Measurements from ENCODE around the gene TSPAN10.
A peak's percentile ranks its signal among the peaks of the same experiment; 100 is the strongest.

Gene TSPAN10

DNA sequence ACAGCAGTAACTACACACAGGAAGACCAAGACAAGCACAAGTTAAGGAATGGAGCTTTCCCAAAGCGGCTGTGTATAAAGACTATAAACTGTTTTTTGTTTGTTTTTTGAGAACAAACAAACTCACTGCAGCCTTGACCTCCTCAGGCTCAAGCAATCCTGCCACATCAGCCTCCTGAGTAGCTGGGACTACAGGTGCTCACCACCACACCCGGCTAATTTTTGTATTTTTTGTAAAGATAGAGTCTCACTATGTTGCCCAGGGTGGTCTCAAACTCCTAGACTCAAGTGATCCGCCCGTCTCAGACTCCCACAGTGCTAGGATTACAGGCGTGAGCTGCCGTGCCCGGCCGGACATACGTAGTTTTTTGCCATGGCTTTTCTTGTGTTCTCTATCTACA is 23.4 kb downstream of the TSPAN10 start:
- no peak overlapping the region for H3K4me3 ChIP-seq (ENCODE audit: low read depth, low read length)
- no peak for TF ChIP-seq CTCF (IDR thresholded peaks at IDR 0.05; ENCODE audit: borderline replicate concordance, insufficient read depth, low read depth, low read length)

DNA sequence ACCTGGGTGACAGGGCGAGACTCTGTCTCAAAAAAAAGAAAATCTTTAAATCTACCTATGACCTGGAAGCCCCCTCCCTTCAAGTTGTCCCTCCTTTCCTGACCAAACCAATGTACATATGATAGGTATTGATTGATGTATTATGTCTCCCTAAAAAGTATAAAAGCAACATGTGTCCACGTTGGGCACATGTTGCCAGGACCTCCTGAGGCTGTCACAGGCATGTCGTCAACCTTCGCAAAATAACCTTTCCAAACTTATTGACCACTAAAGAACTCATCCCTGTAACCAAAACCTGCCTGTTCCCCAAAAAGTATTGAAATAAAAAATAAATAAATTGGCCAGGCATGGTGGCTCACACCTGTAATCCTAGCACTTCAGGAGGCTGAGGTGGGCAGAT is 25.0 kb downstream of the TSPAN10 start:
- no peak for TF ChIP-seq CTCF (IDR thresholded peaks at IDR 0.05; ENCODE audit: borderline replicate concordance, insufficient read depth, low read depth, low read length)
- no peak overlapping the region for H3K4me3 ChIP-seq (ENCODE audit: low read depth, low read length)

DNA sequence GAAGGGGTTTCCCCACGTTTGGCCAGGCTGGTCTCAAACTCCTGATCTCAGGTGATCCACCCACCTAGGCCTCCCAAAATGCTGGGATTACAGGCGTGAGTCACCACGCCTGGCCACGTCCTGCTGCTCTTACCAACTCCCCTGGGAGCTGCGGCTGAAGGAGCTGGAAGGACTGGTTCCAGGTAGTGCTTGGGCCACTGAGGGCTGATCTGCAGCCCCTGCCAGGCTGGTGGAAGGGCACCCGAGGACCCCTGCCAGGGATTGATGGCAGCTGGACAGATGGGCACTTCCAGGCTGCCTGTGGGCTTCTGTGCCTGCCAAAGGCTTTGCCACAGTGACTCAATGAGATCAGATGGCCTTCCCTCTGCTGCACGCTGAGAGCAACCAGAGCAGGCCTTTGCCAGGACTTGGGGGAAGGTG is 27.1 kb downstream of the TSPAN10 start:
- no peak overlapping the region for H3K4me3 ChIP-seq (ENCODE audit: low read depth, low read length)
- no peak for TF ChIP-seq CTCF (IDR thresholded peaks at IDR 0.05; ENCODE audit: borderline replicate concordance, insufficient read depth, low read depth, low read length)

- no peak for TF ChIP-seq CTCF (IDR thresholded peaks at IDR 0.05; ENCODE audit: borderline replicate concordance, insufficient read depth, low read depth, low read length)
- H3K4me3 ChIP-seq (ENCODE audit: low read depth, low read length), result peak overlapping the region; percentile 100
Measured at GRCh38 chr17:81665205-81666091, 28.5 kb downstream of the TSPAN10 start.

- peak overlapping the region; percentile 100 for H3K4me3 ChIP-seq (ENCODE audit: low read depth, low read length)
- no peak for TF ChIP-seq CTCF (IDR thresholded peaks at IDR 0.05; ENCODE audit: borderline replicate concordance, insufficient read depth, low read depth, low read length)
Measured at GRCh38 chr17:81666092-81666341, 29.0 kb downstream of the TSPAN10 start.

- H3K4me3 ChIP-seq (ENCODE audit: low read depth, low read length), result peak within 1 kb of the TSS; percentile 100
- TF ChIP-seq CTCF (IDR thresholded peaks at IDR 0.05; ENCODE audit: borderline replicate concordance, insufficient read depth, low read depth, low read length), result no peak
Measured at GRCh38 chr17:81666342-81667191, 29.6 kb downstream of the TSPAN10 start, which contains the start of the genes CCDC137 and OXLD1. Gene CCDC137 (plus strand): TSS chr17:81666737. CDS start chr17:81666767, 30 bp downstream. Gene OXLD1 (minus strand): TSS chr17:81666605. CDS start chr17:81666577, 28 bp downstream.
